ENCODE measurements around the gene CASQ2. TPM values are rescaled to one million over a fixed set of nuclear protein-coding genes. Genes with fewer than 3 reads are reported as not detected.

Gene CASQ2
- total RNA-seq, 4 donors from 2014 or later, result 5.9 to 11.2 (median 9.4) TPM

GRCh38 chr1:115722221-115722620 is 46.3 kb downstream of the CASQ2 start:
- in situ Hi-C loops (cut with MboI; ENCODE audit: low pct_ligation_motif_present in 1 of 4, low pct_unique_long_range_greater_than_20kb in 1 of 4, low sequenced_read_pairs in 3 of 4), result no loop called here
- H3K9me3 ChIP-seq, result no peaks in the 10 kb centered on the region
- 76 to 91% methylated on average over 1 of the region's 1 CpG for WGBS, 2 donors (ENCODE audit: low coverage in 1 of 2)
- H3K27me3 ChIP-seq, result no peaks in the 10 kb centered on the region
- no peak for TF ChIP-seq EP300 (IDR thresholded peaks at IDR 0.05; ENCODE audit: low read depth)
- TF ChIP-seq POLR2A (IDR thresholded peaks at IDR 0.05), result no peak
- TF ChIP-seq POLR2AphosphoS5 (IDR thresholded peaks at IDR 0.05), result no peak
- TF ChIP-seq CTCF (IDR thresholded peaks at IDR 0.05), result no peak
- no peak overlapping the region for H3K4me3 ChIP-seq
- H3K36me3 ChIP-seq, result no peaks in the 10 kb centered on the region
- peaks cover 0 to 7% (median 3%) of the 10 kb centered on the region in 4 donors for H3K4me1 ChIP-seq
- no peak for DNase-seq
- H3K27ac ChIP-seq, result no peak overlapping the region
- intact Hi-C loops (cut with DNase I; ENCODE audit: low total_unique reads), result no loop called here

- WGBS, 2 donors (ENCODE audit: low coverage in 1 of 2), result 88 to 92% methylated on average over 4 to 7 of the region's 7 CpGs
These were observed 49.2 kb downstream of the CASQ2 start for GRCh38 chr1:115719285-115719684.

GRCh38 chr1:115718011-115718754 is 50.3 kb downstream of the CASQ2 start:
- intact Hi-C loops (cut with DNase I; ENCODE audit: low total_unique reads), result no loop called here
- H3K4me1 ChIP-seq, result no peaks in the 10 kb centered on the region
- no peak overlapping the region for H3K4me3 ChIP-seq
- WGBS, 2 donors (ENCODE audit: low coverage in 1 of 2), result 58 to 88% methylated on average over 2 to 5 of the region's 5 CpGs
- H3K27me3 ChIP-seq, result no peaks in the 10 kb centered on the region
- no peaks in the 10 kb centered on the region for H3K36me3 ChIP-seq
- TF ChIP-seq EP300 (IDR thresholded peaks at IDR 0.05; ENCODE audit: low read depth) (no peak), POLR2AphosphoS5 (IDR thresholded peaks at IDR 0.05) (no peak), POLR2A (IDR thresholded peaks at IDR 0.05) (no peak), CTCF (IDR thresholded peaks at IDR 0.05) (no peak)
- in situ Hi-C loops (cut with MboI; ENCODE audit: low pct_ligation_motif_present in 1 of 4, low pct_unique_long_range_greater_than_20kb in 1 of 4, low sequenced_read_pairs in 3 of 4), result loop anchor here in 1 of 4 donors (10.0 kb wide), 1 partner anchor 47 kb away; the partner anchor contains the start of gene CASQ2
- H3K27ac ChIP-seq, result no peak overlapping the region
- DNase-seq, result no peak
- no peaks in the 10 kb centered on the region for H3K9me3 ChIP-seq

More at GRCh38 chr1:115719285-115719684, 49.2 kb downstream of the CASQ2 start:
- H3K4me3 ChIP-seq, result no peak overlapping the region
- no peak overlapping the region for H3K27ac ChIP-seq
- DNase-seq, result no peak
- TF ChIP-seq EP300 (IDR thresholded peaks at IDR 0.05; ENCODE audit: low read depth), result no peak
- TF ChIP-seq POLR2AphosphoS5 (IDR thresholded peaks at IDR 0.05), result no peak
- TF ChIP-seq POLR2A (IDR thresholded peaks at IDR 0.05), result no peak
- no peak for TF ChIP-seq CTCF (IDR thresholded peaks at IDR 0.05)
- H3K4me1 ChIP-seq, result no peaks in the 10 kb centered on the region
- no peaks in the 10 kb centered on the region for H3K27me3 ChIP-seq
- no peaks in the 10 kb centered on the region for H3K36me3 ChIP-seq
- in situ Hi-C loops (cut with MboI; ENCODE audit: low pct_ligation_motif_present in 1 of 4, low pct_unique_long_range_greater_than_20kb in 1 of 4, low sequenced_read_pairs in 3 of 4), result loop anchor here in 1 of 4 donors (10.0 kb wide), 1 partner anchor 46 kb away; the partner anchor contains the start of gene CASQ2
- H3K9me3 ChIP-seq, result no peaks in the 10 kb centered on the region
- intact Hi-C loops (cut with DNase I; ENCODE audit: low total_unique reads), result no loop called here

- Histone ChIP-seq H3K9me3 (no peaks in the 10 kb centered on the region), H3K27ac (no peak overlapping the region), H3K27me3 (no peaks in the 10 kb centered on the region), H3K36me3 (no peaks in the 10 kb centered on the region), H3K4me3 (no peak overlapping the region), H3K4me1 (no peaks in the 10 kb centered on the region)
- DNase-seq, result peak; percentile 32
- 57 to 69% methylated on average over 5 of the region's 5 CpGs for WGBS, 2 donors (ENCODE audit: low coverage in 1 of 2)
- TF ChIP-seq POLR2A (IDR thresholded peaks at IDR 0.05), result no peak
- TF ChIP-seq EP300 (IDR thresholded peaks at IDR 0.05; ENCODE audit: low read depth), result no peak
- TF ChIP-seq POLR2AphosphoS5 (IDR thresholded peaks at IDR 0.05), result no peak
- peak; percentile 41 to 57 (median 43) for TF ChIP-seq CTCF (IDR thresholded peaks at IDR 0.05)
- in situ Hi-C loops (cut with MboI; ENCODE audit: low pct_ligation_motif_present in 1 of 4, low pct_unique_long_range_greater_than_20kb in 1 of 4, low sequenced_read_pairs in 3 of 4) (loop anchor here in 1 of 4 donors (10.0 kb wide), 1 partner anchor 47 kb away; the partner anchor contains the start of gene CASQ2), intact Hi-C loops (cut with DNase I; ENCODE audit: low total_unique reads) (loop anchor here (2.0 kb wide), 1 partner anchor 53 kb away; no protein-coding TSS in a partner anchor)
These were observed 51.0 kb downstream of the CASQ2 start for GRCh38 chr1:115717541-115717940.

All from transverse colon (tissue), 4 donors.